Measurements from ENCODE around the gene GPI.

The GPI gene

DNA sequence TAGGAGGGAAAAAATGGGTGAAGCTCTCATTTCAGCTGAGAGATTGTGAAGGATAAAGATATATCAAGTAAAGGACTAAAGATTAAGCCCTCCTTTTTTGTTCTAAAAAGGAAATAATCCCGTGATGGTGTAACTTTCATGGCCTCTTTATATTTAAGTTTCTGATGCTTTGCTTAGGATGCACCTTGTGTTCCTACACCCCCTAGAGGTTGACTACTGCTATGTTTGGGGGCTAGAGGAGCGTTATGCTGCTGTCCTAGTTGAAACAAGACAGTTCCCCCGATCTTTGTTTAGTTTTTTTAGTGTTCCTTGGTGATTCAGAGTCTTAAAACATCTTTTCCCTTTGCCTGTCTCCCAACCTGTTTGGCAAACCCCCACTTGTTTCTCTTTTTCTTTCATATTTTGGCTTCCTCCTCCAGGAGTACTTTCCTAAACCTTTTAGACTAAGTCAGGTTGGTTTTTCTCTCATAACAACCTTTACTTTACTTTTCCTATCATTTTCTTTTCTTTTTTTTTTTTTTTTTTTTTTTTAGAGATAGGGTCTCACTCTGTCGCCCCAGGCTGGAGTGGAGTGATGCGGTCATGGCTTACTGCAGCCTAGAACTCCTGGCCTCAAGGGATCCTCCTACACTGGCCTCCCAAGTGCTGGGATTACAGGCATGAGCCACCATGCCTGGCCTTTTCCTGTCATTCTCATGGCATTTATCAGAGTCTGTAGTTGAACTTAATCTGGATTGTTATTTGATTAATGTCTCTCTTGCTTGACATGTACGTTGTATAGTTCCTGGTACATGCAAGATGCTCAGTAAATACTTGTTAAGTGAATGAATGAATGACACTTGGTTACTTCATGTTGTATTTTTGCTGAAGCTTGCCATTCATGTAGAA is 66.0 kb downstream of the GPI start:
- H3K9me3 ChIP-seq (replicated peaks in 1 of 11) = no peaks in the 10 kb centered on the region
- TF ChIP-seq Cebpa-rat (IDR thresholded peaks at IDR 0.05) = no peak
- H3K4me1 ChIP-seq = peaks cover 18 to 33% (median 27%) of the 10 kb centered on the region in 10 experiments
- peak overlapping the region in 10 of 11 experiments; percentile 22 to 99 (median 98); a peak in 18 of 22 replicates for H3K9ac ChIP-seq
- H3K4me3 ChIP-seq = peak overlapping the region in 9 of 10 experiments; percentile 82 to 99 (median 91); a peak in 11 of 20 replicates
- H3K4me2 ChIP-seq = peak overlapping the region; percentile 67 to 95 (median 92)
- H3K36me3 ChIP-seq = peaks cover 40 to 75% (median 63%) of the 10 kb centered on the region in 11 experiments
- H4K20me1 ChIP-seq = peaks cover 61 to 76% (median 75%) of the 10 kb centered on the region in 11 experiments
- H3K27me3 ChIP-seq = no peaks in the 10 kb centered on the region
- H3K27ac ChIP-seq = 0 out of 22 replicates have a peak overlapping the region, but pooled peaks of 1 of the 11 experiments have one; percentile 1

DNA sequence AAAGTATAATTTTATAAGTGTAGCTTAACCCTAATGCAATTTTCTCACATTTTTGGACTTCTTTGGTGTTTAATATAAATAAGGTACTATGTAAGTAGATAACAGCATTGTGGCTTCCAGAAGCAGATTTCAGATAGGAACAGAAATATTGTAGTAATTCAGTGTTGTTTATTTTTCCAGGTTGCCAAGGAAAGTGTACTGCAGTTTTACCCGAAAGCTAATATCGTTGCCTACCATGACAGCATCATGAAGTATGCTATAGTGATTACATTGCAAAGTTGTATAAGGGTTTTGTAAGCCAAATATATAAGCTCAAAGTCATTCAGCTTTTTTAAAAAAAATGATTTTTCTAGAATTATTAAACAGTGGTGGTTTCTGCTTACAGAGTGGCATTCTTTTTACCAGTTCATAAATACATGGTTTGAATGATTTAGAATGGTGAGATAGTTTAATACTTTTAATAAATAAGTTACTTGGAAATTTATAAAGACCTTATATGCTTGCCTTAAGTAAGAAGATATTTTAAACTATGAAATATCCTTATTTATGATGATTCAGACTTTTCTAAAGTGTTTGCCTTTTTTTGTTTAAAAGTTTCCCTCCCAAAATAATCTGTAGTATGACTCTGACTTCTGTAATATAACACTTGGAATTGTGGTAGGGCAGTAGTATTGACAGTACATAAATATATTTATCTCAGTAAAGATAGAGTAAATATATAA is 66.8 kb downstream of the GPI start:
- H4K20me1 ChIP-seq = peaks cover 61 to 85% (median 83%) of the 10 kb centered on the region in 11 experiments
- no peak overlapping the region for H3K4me3 ChIP-seq
- H3K9me3 ChIP-seq (replicated peaks in 1 of 11) = no peaks in the 10 kb centered on the region

DNA sequence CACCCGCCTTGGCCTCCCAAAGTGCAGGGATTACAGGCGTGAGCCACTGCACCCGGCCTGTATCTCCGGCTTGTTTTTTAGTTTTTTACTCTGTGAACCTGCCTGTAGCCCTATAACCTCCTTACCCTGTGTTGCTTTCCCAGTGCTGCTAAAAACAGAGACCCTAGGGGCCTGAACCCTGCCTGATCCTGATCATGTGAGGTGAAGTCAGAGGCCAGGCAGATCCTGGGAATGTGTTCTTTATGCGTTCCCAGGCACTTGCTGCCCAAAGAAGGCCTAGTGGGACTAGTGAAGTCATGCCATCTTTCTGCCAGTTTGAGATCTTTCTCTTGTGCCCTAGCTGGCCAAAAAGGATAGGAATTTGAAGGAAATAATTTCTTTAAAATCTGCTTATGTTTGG is 67.8 kb downstream of the GPI start:
- Histone ChIP-seq H3K4me1 (peaks cover 16 to 26% (median 22%) of the 10 kb centered on the region in 10 experiments), H3K27ac (no peak overlapping the region), H3K9ac (peak overlapping the region in 2 of 11 experiments; percentile 13 to 46; a peak in 1 of 22 replicates), H3K27me3 (no peaks in the 10 kb centered on the region), H4K20me1 (peaks cover 61 to 94% (median 92%) of the 10 kb centered on the region in 11 experiments), H3K4me2 (no peak overlapping the region), H3K36me3 (peaks cover 58 to 81% (median 74%) of the 10 kb centered on the region in 11 experiments), H3K4me3 (no peak overlapping the region), H3K9me3 (replicated peaks in 1 of 11) (no peaks in the 10 kb centered on the region)
- no peak for TF ChIP-seq Cebpa-rat (IDR thresholded peaks at IDR 0.05)

More for the DNA sequence above, 66.8 kb downstream of the GPI start:
- peaks cover 18 to 33% (median 27%) of the 10 kb centered on the region in 10 experiments for H3K4me1 ChIP-seq
- no peaks in the 10 kb centered on the region for H3K27me3 ChIP-seq
- 0 out of 22 replicates have a peak overlapping the region, but pooled peaks of 2 of the 11 experiments have one; percentile 4 to 98 for H3K9ac ChIP-seq
- peaks cover 48 to 75% (median 65%) of the 10 kb centered on the region in 11 experiments for H3K36me3 ChIP-seq
- no peak for TF ChIP-seq Cebpa-rat (IDR thresholded peaks at IDR 0.05)
- peak overlapping the region in 5 of 11 experiments; percentile 85 to 95 (median 92); a peak in 4 of 22 replicates for H3K4me2 ChIP-seq
- H3K27ac ChIP-seq = no peak overlapping the region

DNA sequence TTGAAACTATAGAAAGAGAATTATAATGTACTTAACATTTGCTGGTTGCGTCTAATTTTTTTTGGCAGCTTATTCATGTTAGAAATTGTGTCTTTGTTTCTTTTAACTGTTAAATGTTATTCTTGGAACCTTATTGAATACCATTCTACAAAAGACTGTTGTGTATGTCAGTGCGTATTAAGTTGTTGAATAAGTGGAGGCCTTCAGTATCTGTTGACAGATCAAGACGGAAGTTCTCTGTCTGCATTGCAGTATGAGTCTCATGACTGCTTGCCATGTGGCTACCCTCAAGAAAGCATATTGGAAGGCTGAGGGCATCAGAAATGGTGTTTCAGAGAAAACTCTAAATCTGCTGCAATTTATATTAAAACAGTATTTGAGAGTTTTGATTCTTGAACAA is 71.7 kb downstream of the GPI start:
- H3K27me3 ChIP-seq = no peaks in the 10 kb centered on the region
- no peak overlapping the region for H3K4me2 ChIP-seq
- H3K36me3 ChIP-seq = peaks cover 95 to 100% (median 100%) of the 10 kb centered on the region in 11 experiments
- H3K9me3 ChIP-seq (replicated peaks in 1 of 11) = no peaks in the 10 kb centered on the region
- no peak overlapping the region for H3K9ac ChIP-seq
- H3K27ac ChIP-seq = no peak overlapping the region
- peaks cover 0 to under 1% (median 0%) of the 10 kb centered on the region in 10 experiments; a peak in 1 of 20 replicates for H3K4me1 ChIP-seq
- no peak overlapping the region for H3K4me3 ChIP-seq
- no peak for TF ChIP-seq Cebpa-rat (IDR thresholded peaks at IDR 0.05)
- H4K20me1 ChIP-seq = peaks cover 48 to 100% (median 96%) of the 10 kb centered on the region in 11 experiments; a peak in 21 of 22 replicates

DNA sequence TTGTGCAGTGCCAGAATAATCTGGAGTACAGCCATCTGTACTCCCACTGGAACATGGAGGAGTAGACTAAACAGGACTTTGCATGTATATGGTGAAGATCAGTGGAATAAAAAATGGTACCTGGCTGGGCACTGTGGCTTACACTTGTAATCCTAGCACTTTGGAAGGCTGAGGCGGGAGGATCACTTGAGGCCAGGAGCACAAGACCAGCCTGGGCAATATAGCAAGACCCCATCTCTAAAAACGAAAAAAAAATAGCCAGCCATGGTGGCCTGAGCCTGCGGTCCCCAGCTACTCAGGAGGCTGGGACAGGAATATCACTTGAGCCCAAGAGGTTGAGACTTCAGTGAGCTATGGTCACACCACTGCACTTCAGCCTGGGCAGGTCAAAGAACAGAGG is 83.2 kb downstream of the GPI start:
- Histone ChIP-seq H3K9ac (no peak overlapping the region), H3K27me3 (no peaks in the 10 kb centered on the region), H3K9me3 (replicated peaks in 1 of 11) (no peaks in the 10 kb centered on the region), H4K20me1 (peaks cover 2 to 92% (median 81%) of the 10 kb centered on the region in 11 experiments; a peak in 20 of 22 replicates), H3K4me1 (peaks cover 0 to 8% (median 0%) of the 10 kb centered on the region in 10 experiments; a peak in 2 of 20 replicates), H3K36me3 (peaks cover 98 to 100% (median 100%) of the 10 kb centered on the region in 11 experiments), H3K4me3 (no peak overlapping the region), H3K4me2 (no peak overlapping the region), H3K27ac (no peak overlapping the region)
- no peak for TF ChIP-seq Cebpa-rat (IDR thresholded peaks at IDR 0.05)
